Keratinocyte (primary cell): Measurements from ENCODE around the gene PCDHGA10. TPM values are rescaled to one million over a fixed set of nuclear protein-coding genes. Genes with fewer than 3 reads are reported as not detected.

ENCODE experiments used
- DNase-seq: peaks from one replicate; pipeline ENCODE4 v3.0.0-alpha.2; 2011; ENCODE audit warnings: low read depth, missing footprints, low spot score
- FAIRE-seq: peaks from 2 replicates; lab custom pipeline; 2011; peaks lifted over from hg19 to GRCh38; lab: Jason Lieb, UNC
- H2AFZ ChIP-seq: 2 replicates; pipeline ENCODE4 v1.6.0; 2012; ENCODE audit warnings: low read length, control low read depth, inconsistent platforms; ENCODE audit not compliant: control insufficient read depth
- H3K27ac ChIP-seq: 2 replicates; pipeline ENCODE4 v1.5.1; 2011; ENCODE audit warnings: low read length; ENCODE audit not compliant: control insufficient read depth, insufficient read depth
- H3K27me3 ChIP-seq: 3 replicates; pipeline ENCODE4 v1.6.0; 2011; ENCODE audit warnings: low read length; ENCODE audit not compliant: control insufficient read depth, insufficient read depth; ENCODE audit errors: extremely low read depth
- H3K36me3 ChIP-seq, 2 experiments: 2 replicates in 1 of 2; 3 replicates in 1 of 2; pipeline ENCODE4 v1.5.1; 2011; ENCODE audit warnings: low read length in 2 of 2, mild to moderate bottlenecking in 1 of 2; ENCODE audit not compliant: control insufficient read depth in 2 of 2, insufficient read depth in 2 of 2; ENCODE audit errors: extremely low read depth in 1 of 2
- H3K4me1 ChIP-seq: 3 replicates; pipeline ENCODE4 v1.5.1; 2011; ENCODE audit warnings: low read length; ENCODE audit not compliant: control insufficient read depth, insufficient read depth; ENCODE audit errors: extremely low read depth
- H3K4me2 ChIP-seq: 3 replicates; pipeline ENCODE4 v1.6.0; 2011; ENCODE audit warnings: low read depth, low read length; ENCODE audit not compliant: control insufficient read depth, insufficient read depth; ENCODE audit errors: extremely low read depth
- H3K4me3 ChIP-seq, 3 experiments: fragments of 200-600 bp in 1 of 3; sonication (generic) in 1 of 3; 2 replicates in 2 of 3; 3 replicates in 1 of 3; pipeline ENCODE4 v1.5.1; 2011 to 2016; ENCODE audit warnings: low read length in 3 of 3, mild to moderate bottlenecking in 3 of 3, control low read depth in 2 of 3, inconsistent platforms in 1 of 3, low read depth in 1 of 3, mixed read lengths in 1 of 3, mixed run types in 1 of 3, moderate library complexity in 1 of 3; ENCODE audit not compliant: control insufficient read depth in 2 of 3, insufficient read depth in 2 of 3; ENCODE audit errors: extremely low read depth in 1 of 3
- H3K79me2 ChIP-seq: 2 replicates; pipeline ENCODE4 v1.6.0; 2012; ENCODE audit warnings: low read length; ENCODE audit not compliant: control insufficient read depth, insufficient read depth
- H3K9ac ChIP-seq: 3 replicates; pipeline ENCODE4 v1.6.0; 2011; ENCODE audit warnings: low read length; ENCODE audit not compliant: control insufficient read depth, insufficient read depth; ENCODE audit errors: extremely low read depth
- H3K9me1 ChIP-seq: 3 replicates; pipeline ENCODE4 v1.6.0; 2011; ENCODE audit warnings: low read length; ENCODE audit not compliant: control insufficient read depth, insufficient read depth; ENCODE audit errors: extremely low read depth
- H3K9me3 ChIP-seq: 2 replicates; pipeline ENCODE4 v1.5.1; 2012; ENCODE audit warnings: low read depth, low read length; ENCODE audit not compliant: control insufficient read depth
- H4K20me1 ChIP-seq: 3 replicates; pipeline ENCODE4 v1.6.0; 2011; ENCODE audit warnings: low read length; ENCODE audit not compliant: control insufficient read depth, insufficient read depth; ENCODE audit errors: extremely low read depth
- CTCF ChIP-seq, 3 experiments: IDR thresholded peaks in 1 of 3; conservative IDR thresholded peaks in 1 of 3; optimal IDR thresholded peaks in 1 of 3; 2 replicates in 2 of 3; 3 replicates in 1 of 3; pipeline versions ENCODE3 to v1.5.1; 2011; ENCODE audit warnings: low read length in 3 of 3, mild to moderate bottlenecking in 3 of 3, moderate library complexity in 2 of 3, control low read depth in 1 of 3, inconsistent platforms in 1 of 3; ENCODE audit not compliant: insufficient read depth in 2 of 3; ENCODE audit errors: extremely low read depth in 1 of 3
- EZH2 ChIP-seq: IDR thresholded peaks from one replicate; pipeline ENCODE4 v1.6.1; 2012; ENCODE audit warnings: inconsistent platforms, mild to moderate bottlenecking, low read length, moderate library complexity
- dilution Hi-C: fragments of 300-500 bp; cut with MboI; formaldehyde crosslinking; loops from one replicate; pipeline ENCODE4 v1.7.0; 2020; ENCODE audit warnings: low sequenced_read_pairs; ENCODE audit not compliant: extremely low pct_ligation_motif_present
- polyA plus RNA-seq, 5 experiments: library from polyadenylated mRNA; depleted of rRNA in 3 of 5; stranded (reverse) in 3 of 5; stranded (forward) in 1 of 5; unstranded in 1 of 5; fragments of >200 nt; gene quantifications; 1 replicate in 1 of 5; 2 replicates in 3 of 5; 3 replicates in 1 of 5; pipeline versions ENCODE4 v1.2.1 to v1.2.3, GENCODE V29; 2011 to 2012; ENCODE audit warnings: missing spikeins in 2 of 5, low read depth in 1 of 5, low replicate concordance in 1 of 5

Gene PCDHGA10
- polyA plus RNA-seq, 1 donor (not counting 4 experiments of a cell fraction or from before 2014, with no cell fraction given) = 1.3 TPM

- H4K20me1 ChIP-seq = no peaks in the 10 kb centered on the region
- no peak for FAIRE-seq
- H3K79me2 ChIP-seq = no peaks in the 10 kb centered on the region
- no peak overlapping the region for H3K9ac ChIP-seq
- no peaks in the 10 kb centered on the region for H3K36me3 ChIP-seq
- H3K4me1 ChIP-seq = no peaks in the 10 kb centered on the region
- H3K9me1 ChIP-seq = no peaks in the 10 kb centered on the region
- H3K9me3 ChIP-seq = peaks cover 24% of the 10 kb centered on the region
- dilution Hi-C loops = no loop called here
- H2AFZ ChIP-seq = no peak overlapping the region
- DNase-seq = no peak
- H3K4me3 ChIP-seq = no peak overlapping the region
- no peak overlapping the region for H3K4me2 ChIP-seq
- TF ChIP-seq EZH2 = no peak
- TF ChIP-seq CTCF (optimal IDR thresholded peaks at IDR 0.05 in 1 of 3, IDR thresholded peaks at IDR 0.05 in 1 of 3, conservative IDR thresholded peaks at IDR 0.05 in 1 of 3; ENCODE audit: extremely low read depth in 1 of 3, insufficient read depth in 2 of 3, low read length in 3 of 3) = no peak
- H3K27me3 ChIP-seq = peaks cover 11% of the 10 kb centered on the region
- no peak overlapping the region for H3K27ac ChIP-seq
Measured at GRCh38 chr5:141388661-141389060, 24.1 kb upstream of the PCDHGA10 start.

GRCh38 chr5:141389153-141390042 is 23.4 kb upstream of the PCDHGA10 start:
- Histone ChIP-seq H3K27me3 (peaks cover 11% of the 10 kb centered on the region), H2AFZ (no peak overlapping the region), H3K4me1 (no peaks in the 10 kb centered on the region), H3K4me3 (no peak overlapping the region), H3K27ac (no peak overlapping the region), H3K9me1 (no peaks in the 10 kb centered on the region), H3K79me2 (no peaks in the 10 kb centered on the region), H3K9me3 (peaks cover 27% of the 10 kb centered on the region), H3K36me3 (no peaks in the 10 kb centered on the region), H3K9ac (no peak overlapping the region), H4K20me1 (no peaks in the 10 kb centered on the region), H3K4me2 (no peak overlapping the region)
- DNase-seq (no peak), FAIRE-seq (no peak)
- dilution Hi-C loops = no loop called here
- no peak for TF ChIP-seq CTCF (optimal IDR thresholded peaks at IDR 0.05 in 1 of 3, IDR thresholded peaks at IDR 0.05 in 1 of 3, conservative IDR thresholded peaks at IDR 0.05 in 1 of 3; ENCODE audit: extremely low read depth in 1 of 3, insufficient read depth in 2 of 3, low read length in 3 of 3)
